Heart left ventricle (tissue), 13 donors: ENCODE measurements around the gene CTNND2.

Experiments used
- CTCF ChIP-seq, 12 donors: fragments of 200-600 bp; sonication (generic) in 4 of 12; IDR thresholded peaks; one replicate each; pipeline versions ENCODE4 v1.5.0 to v1.8.0; 2018 to 2022; ENCODE audit warnings: antibody characterized with exemption in 12 of 12, mild to moderate bottlenecking in 5 of 12
- POLR2A ChIP-seq, 2 donors: fragments of 450-650 bp; IDR thresholded peaks; one replicate each; pipeline ENCODE4 v1.6.1; 2017; ENCODE audit warnings: antibody characterized with exemption in 2 of 2, mild to moderate bottlenecking in 2 of 2, moderate library complexity in 2 of 2
- donor health status: ischemic (EF 13 %, LVEDD 7.1; RV severe dilation, severe dysfunction).
- donor health status: DM: no; HTN: yes; CAD: no.
- donor health status: DM: no; HTN: no; CAD: no.
- donor health status: ischemic (EF 25% LVEDD 6.9; RV normal size, moderate dysfunction).
- donor health status: ischemic (EF 25% LVEDD 5.7; RV mildly dilated, moderate dysfunction).
- donor health status: ischemic (EF 35%, LVEDD 5.7; RV mildly dilated, moderate dysfunction).
- donor health status: nonischemic (EF 11% LVEDD 7.7; RV severe dilation, severe dysfunction).
- donor health status: DM: yes; HTN: yes; CAD: no.
- donor health status: PGD.
- donor health status: ischemic (EF 29% LVEDD 5.4; RV normal size, mild dysfunction).
- donor health status: nonischemic (EF 23%, LVEDD 6.1; RV moderate dilation, normal function).

- TF ChIP-seq CTCF (IDR thresholded peaks at IDR 0.05) (no peak), POLR2A (IDR thresholded peaks at IDR 0.05) (no peak)
Measured at GRCh38 chr5:11104651-11105112, 799.6 kb downstream of the CTNND2 start.
